NCI-H187 treated with DMSO at 0.1 percent for 48 hours (cell line): ENCODE measurements around the gene UBL4A.

Experiments used
- DNase-seq: peaks from one replicate; lab custom pipeline; 2025; lab: John Stamatoyannopoulos, UW

The UBL4A gene

DNA sequence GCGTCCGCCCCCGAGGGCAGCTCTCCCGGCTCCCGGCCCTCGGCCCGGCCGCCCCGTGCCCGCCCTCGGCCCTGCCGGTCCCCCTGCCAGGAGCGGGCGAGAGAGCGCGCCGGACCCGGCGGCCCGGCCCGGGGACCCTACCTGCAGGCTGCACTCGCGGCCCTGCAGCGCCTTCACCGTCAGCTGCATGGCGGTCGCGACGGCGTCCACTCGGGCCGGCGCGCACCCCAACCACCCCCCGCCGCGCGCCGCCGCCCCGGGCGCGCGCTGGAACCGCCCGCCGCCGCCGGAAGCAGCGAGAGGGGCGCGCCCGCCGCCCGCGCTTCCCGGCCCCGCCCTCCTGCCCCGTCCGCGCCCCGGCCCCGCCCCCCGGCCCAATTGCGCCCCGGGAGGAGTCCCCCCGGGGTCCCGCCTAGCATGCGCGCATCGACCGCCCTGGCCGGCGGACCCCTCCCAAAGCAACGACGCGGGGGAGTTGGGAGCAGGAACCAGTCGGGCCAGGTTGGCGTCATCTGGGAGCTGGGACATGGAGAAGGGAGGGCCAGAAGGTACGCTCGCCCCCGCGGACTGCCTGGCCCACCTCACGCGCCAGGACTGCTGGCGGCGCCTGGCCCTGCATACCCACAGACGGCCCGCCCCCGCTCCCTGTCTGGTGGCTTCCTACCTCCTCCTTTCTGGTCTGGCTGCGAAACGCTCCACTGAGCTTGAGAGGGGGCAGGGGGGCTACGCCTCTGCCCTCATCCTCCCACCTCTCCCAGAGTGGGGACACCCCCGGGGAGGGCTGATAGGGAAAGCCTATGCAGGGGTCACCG is at the start of gene UBL4A:
Gene UBL4A (minus strand): TSS at position 220 of the 812 bp plus-strand sequence. CDS start 31 bp downstream, at position 189.
- no peak for DNase-seq

GRCh38 chrX:154535892-154536291 is 49.5 kb upstream of the UBL4A start:
- no peak for DNase-seq

DNA sequence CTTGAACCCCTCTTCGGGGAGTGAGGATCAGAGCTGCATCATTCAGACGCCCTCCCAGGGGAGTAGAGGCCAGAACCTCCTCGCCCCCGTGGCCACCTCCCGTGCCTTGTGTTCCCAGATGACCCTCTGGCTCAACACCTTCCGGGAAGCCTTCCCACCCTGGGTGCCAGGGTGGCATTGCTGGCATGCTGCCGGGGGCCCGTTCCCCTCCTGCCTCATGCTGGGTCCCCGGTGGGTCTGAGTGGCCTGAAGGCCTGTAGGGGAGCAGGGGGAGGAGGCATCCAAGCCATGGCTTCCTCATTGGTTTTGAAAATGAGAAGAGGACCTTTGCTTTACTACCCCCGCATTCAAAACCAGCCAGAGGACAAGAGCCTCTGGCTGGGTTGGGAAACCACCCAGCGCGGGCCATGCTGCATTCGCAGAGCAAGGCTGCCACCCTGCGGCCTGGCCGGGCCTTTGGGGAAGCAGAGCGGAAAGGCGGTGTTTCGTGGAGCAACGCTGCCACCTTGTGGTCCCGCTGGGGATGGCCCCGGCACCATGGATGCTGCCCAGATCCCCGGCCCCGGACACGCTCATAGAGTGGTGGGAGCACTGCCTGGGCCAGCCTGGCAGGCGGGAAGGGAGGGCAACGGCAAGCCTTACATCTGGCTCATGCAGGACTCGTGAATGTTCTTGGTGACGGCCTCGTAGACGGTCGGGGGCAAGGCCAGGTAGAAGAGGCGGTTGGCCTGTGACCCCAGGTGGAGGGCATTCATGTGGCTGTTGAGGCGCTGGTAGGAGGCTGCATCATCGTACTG is 48.3 kb upstream of the UBL4A start:
- peak; percentile 34 for DNase-seq

DNA sequence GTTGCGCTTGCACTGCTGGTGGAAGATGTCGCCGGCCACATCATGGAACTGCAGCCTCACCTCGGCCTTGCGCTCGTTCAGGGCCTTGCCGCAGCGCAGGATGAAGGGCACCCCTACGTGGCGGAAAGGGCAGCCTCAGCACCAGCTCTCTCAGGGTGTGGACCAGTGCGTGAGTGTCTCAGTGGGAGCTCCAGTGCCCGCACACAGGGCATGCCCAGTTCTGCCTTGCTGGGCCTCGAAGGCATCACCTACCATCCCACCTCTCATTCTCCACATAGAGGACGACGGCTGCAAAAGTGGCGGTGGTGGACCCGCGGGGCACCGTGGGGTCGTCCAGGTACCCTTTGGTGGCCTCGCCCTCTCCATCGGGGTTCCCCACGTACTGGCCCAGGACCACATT is 46.3 kb upstream of the UBL4A start:
- DNase-seq = no peak

GRCh38 chrX:154531626-154532025 is 45.2 kb upstream of the UBL4A start:
- DNase-seq = no peak

DNA sequence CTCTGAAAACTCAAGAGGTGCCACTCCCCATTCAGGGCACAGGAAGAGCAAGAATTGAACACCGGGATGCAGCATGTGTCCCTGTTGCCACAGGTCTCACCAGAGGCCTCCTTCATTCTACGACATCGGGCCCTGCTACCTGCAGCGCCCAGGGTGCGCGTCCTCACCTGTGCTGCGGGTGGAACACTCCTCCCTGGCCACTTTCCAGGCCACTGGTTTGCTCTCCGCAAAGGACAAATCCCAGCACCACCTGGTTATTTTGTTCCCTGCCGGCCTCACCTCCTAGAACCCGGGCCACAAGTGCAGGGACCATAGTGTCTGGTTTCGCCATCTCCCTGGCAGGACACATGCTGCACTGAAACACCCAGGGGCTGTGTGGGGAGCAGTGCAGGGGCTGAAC is 43.9 kb upstream of the UBL4A start:
- no peak for DNase-seq

DNA sequence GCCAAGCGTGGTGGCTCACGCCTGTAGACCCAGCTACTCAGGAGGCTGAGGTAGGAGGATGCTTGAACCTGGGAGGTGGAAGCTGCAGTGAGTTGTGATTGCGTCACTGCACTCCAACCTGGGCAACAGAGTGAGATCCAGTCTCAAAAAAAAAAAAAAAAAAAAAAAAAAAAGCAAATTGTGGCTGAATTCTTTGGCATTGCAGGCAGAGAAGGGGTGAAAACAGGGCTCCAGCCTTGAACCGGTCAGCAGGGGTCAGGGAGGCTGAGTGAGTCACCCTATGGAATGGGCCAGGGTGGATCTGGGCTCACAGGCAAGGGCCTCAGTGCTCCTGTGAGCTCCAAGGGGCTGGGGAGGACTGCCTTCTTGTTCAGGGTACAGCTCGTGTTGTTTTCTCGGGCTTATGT is 42.8 kb upstream of the UBL4A start:
- no peak for DNase-seq

GRCh38 chrX:154526901-154527675 is 40.7 kb upstream of the UBL4A start:
- peak; percentile 55 for DNase-seq

- DNase-seq = no peak
These were observed 39.4 kb upstream of the UBL4A start for GRCh38 chrX:154525606-154526490.

DNA sequence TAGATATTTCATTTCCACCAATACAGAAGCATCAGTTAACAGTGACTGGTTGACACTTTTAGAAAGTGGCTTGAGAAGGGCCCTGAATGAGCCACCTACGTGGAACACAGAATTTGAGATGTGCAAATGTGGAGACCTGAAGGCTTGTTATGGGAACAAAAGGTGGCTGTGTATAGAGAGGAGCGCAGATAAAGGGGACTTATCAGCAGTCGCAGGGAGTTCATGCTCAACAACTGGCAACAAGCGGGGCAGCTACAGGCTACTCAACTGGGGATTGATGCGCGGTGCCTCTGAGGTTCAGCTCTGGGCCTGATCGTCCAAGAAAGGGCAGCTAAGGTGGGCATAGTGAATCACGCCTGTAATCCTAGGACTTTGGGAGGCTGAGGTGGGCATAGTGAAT is 33.0 kb upstream of the UBL4A start:
- no peak for DNase-seq

DNA sequence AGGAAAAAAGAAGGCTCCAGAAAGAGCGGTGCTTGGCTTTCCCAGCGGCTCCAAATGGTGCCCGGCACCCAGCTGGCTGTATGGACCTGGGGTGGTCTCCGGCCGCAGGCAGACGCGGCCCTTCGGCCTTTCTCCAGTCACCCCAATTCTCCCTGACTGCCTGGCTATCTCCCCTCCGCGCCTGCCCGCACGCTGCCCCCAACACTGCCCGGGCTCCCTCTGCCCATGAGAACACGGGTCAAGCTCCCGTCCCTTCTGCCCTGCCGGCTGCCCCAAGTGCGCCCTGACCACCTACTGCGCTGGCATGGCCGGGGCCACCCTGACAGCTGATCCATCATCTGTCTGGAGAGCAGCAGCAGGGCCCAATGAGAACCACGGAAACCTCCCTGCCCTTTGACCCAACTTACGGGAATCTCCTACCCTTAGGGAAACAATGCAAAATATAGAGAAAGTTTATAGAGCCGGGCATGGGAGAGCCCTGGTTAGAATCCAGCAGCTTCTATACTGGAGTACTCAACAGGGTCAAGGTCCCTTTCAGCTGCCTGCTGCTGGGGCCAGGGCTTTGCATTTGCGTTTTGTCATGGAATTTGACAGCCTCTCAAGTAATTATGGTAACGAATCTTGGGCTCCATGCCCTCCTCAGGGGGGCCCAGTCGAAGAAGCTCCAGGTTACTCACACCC is 30.8 kb upstream of the UBL4A start:
- DNase-seq = no peak

GRCh38 chrX:154516656-154517100 is 30.3 kb upstream of the UBL4A start:
- no peak for DNase-seq

- DNase-seq = peak; percentile 72
These were observed 29.7 kb upstream of the UBL4A start, which contains the start of gene FAM3A for GRCh38 chrX:154515966-154516655. Gene FAM3A, minus strand, starts transcription at chrX:154516232. Its CDS starts 460 bp downstream, at chrX:154515772.

- DNase-seq = no peak
These were observed 28.9 kb upstream of the UBL4A start for GRCh38 chrX:154515090-154515965.

DNA sequence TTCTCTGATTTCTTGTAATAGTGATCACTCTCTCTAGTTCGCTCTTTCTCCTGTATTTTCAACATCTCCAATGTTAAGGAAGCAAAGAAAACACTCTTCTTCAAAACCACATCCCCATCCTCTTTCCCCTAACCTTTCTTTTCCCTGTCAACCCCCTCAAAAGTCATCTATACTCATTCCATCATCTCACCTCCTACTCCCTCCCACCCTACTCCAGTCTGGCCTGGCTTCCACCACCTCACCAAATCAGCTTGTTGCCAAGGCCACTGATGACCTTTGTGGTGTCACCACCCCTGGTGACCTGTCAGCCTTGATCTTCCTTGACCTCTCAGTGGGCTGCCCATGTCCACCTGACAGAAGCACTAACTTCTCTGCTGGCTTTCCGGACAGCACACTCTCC is 27.3 kb upstream of the UBL4A start:
- DNase-seq = no peak

DNA sequence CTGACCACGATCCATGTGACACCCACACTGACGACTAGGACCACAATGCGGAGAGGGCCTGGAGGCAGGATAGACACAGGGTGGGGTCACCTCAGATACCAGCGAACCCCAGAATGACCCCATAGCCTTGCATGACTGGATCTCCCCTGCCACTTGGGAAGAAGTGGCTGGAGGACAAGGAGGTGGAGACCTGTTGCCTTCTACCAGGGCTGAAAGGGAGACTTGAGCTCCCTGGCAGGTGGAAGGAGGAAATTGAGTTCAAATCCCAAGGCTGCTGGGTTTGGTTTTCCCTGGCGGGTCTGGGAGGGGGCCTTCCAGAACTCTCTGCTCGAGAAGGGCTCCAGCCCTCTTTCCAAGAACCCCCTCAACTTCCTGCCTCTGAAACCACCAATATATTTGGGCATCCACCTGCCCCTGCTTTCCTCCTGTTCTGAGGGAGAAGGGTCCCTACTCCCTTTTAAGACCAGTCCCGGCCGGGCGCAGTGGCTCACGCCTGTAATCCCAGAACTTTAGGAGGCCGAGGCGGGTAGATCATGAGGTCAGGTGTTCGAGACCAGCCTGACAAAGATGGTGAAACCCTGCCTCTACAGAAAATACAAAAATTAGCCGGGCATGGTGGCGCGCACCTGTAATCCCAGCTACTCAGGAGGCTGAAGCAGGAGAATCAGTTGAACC is 26.6 kb upstream of the UBL4A start:
- no peak for DNase-seq

DNA sequence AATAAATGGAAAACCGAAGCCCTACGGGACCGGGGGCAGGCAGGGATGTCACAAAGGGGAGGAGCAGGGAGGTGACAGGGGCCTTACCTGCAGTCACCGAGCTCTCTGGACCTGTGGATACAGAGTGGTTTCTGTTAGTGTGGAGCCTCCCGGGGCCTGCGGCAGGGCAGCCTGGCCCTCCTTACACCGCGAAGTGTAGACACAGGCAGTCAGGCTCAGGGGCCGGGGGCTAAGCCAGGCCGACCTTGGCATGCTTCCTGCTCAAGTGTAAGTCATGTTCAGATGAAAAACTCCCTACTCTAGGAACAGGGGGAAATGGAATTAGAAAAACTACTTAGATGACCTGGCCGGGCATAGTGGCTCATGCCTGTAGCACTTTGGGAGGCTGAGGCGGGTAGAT is 25.3 kb upstream of the UBL4A start:
- no peak for DNase-seq

GRCh38 chrX:154509455-154509854 is 23.0 kb upstream of the UBL4A start:
- no peak for DNase-seq

DNA sequence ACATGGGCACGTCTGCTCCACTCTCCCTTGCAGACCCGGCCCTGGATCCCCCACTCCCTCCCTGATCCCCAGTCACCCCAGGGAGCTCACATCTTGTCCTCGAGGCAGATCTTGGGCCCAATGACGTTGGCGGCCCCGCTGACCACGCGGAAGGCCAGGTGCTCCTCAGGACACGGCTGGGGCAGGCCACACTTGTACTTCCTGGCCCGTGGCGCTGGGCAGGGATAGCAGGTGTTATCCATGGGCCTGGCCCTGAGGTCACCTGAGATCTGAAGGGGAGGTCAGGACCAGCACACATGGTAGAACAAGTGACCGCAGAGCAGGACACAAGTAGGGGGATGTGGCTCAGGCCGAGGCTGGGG is 21.9 kb upstream of the UBL4A start:
- DNase-seq = no peak
